HepG2 (cell line): Measurements from ENCODE around the gene TUT1. TPM values are rescaled to one million over a fixed set of nuclear protein-coding genes. Genes with fewer than 3 reads are reported as not detected.

Experiments used
- GTF2F1 ChIP-seq: fragments of 150-350 bp; IDR thresholded peaks from 2 replicates; pipeline ENCODE4 v1.6.1; 2014; ENCODE audit warnings: low read length
- HMG20A ChIP-seq: IDR thresholded peaks from 2 replicates; pipeline ENCODE4 v1.6.1; 2016; ENCODE audit warnings: borderline replicate concordance
- MYC ChIP-seq: sonication (generic); formaldehyde crosslinking; IDR thresholded peaks from 2 replicates; pipeline ENCODE4 v1.9.0; 2021; ENCODE audit warnings: missing genetic modification reagents, borderline replicate concordance
- NR1H2 ChIP-seq: sonication (generic); formaldehyde crosslinking; IDR thresholded peaks from 2 replicates; pipeline ENCODE4 v1.8.1; 2022; ENCODE audit warnings: low read depth, missing genetic modification reagents, borderline replicate concordance
- U2AF1 ChIP-seq: fragments of 200-400 bp; formaldehyde crosslinking; optimal IDR thresholded peaks from 2 replicates; pipeline ENCODE3; 2017; ENCODE audit warnings: mild to moderate bottlenecking, low read depth, low read length
- ZBTB26 ChIP-seq: IDR thresholded peaks from 2 replicates; pipeline ENCODE4 v1.6.1; 2016; ENCODE audit warnings: missing compliant biosample characterization, missing genetic modification reagents, borderline replicate concordance
- ZFP36L1 ChIP-seq: sonication (generic); formaldehyde crosslinking; IDR thresholded peaks from 2 replicates; pipeline ENCODE4 v1.8.0; 2022; ENCODE audit warnings: mild to moderate bottlenecking, missing genetic modification reagents, moderate library complexity
- ZMAT3 ChIP-seq: sonication (generic); formaldehyde crosslinking; conservative IDR thresholded peaks from 2 replicates; pipeline ENCODE4 v1.7.0; 2021; ENCODE audit warnings: missing genetic modification reagents
- ZNF160 ChIP-seq: sonication (generic); formaldehyde crosslinking; IDR thresholded peaks from 2 replicates; pipeline ENCODE4 v1.8.0; 2022; ENCODE audit warnings: mild to moderate bottlenecking, inconsistent platforms, missing genetic modification reagents
- ZNF44 ChIP-seq: sonication (generic); formaldehyde crosslinking; IDR thresholded peaks from 2 replicates; pipeline ENCODE4 v1.5.1; 2020; ENCODE audit warnings: mild to moderate bottlenecking, missing genetic modification reagents
- ZNF607 ChIP-seq: sonication (generic); formaldehyde crosslinking; IDR thresholded peaks from 2 replicates; pipeline ENCODE4 v1.5.1; 2020; ENCODE audit warnings: missing genetic modification reagents, mild to moderate bottlenecking, borderline replicate concordance
- ZNF660 ChIP-seq: sonication (generic); formaldehyde crosslinking; IDR thresholded peaks from 2 replicates; pipeline ENCODE4 v1.5.1; 2020; ENCODE audit warnings: mild to moderate bottlenecking, low read depth, missing genetic modification reagents, borderline replicate concordance
- polyA plus RNA-seq, 8 experiments: library from polyadenylated mRNA; depleted of rRNA in 3 of 8; stranded (reverse) in 7 of 8; unstranded in 1 of 8; fragments of >200 nt; fragmentation: Illumina TruSeq in 4 of 8; extraction: Trizol in 4 of 8; gene quantifications; 2 replicates each; pipeline versions ENCODE4 v1.2.1 to v1.2.3, GENCODE V29; 2011 to 2016; ENCODE audit warnings: low read depth in 4 of 8, missing spikeins in 1 of 8, mixed read lengths in 1 of 8; ENCODE audit not compliant: insufficient read depth in 1 of 8
- total RNA-seq, 5 experiments: library from RNA; depleted of rRNA; stranded (reverse); fragments of >200 nt; fragmentation: Illumina TruSeq; extraction: Trizol; gene quantifications; 2 replicates each; pipeline ENCODE4 v1.2.3, GENCODE V29; 2016; ENCODE audit warnings: low read depth in 1 of 5
- TF ChIP-seq, protein P1 (sequence below): sonication (generic); formaldehyde crosslinking; IDR thresholded peaks from 2 replicates; pipeline ENCODE4 v1.4.0; 2020; ENCODE audit warnings: missing genetic modification reagents, borderline replicate concordance
- TF ChIP-seq, protein P2 (sequence below): sonication (generic); formaldehyde crosslinking; IDR thresholded peaks from 2 replicates; pipeline ENCODE4 v1.4.0; 2020; ENCODE audit warnings: missing genetic modification reagents, mild to moderate bottlenecking, borderline replicate concordance
- TF ChIP-seq, protein P3 (sequence below): sonication (generic); formaldehyde crosslinking; IDR thresholded peaks from 2 replicates; pipeline ENCODE4 v1.4.0; 2020; ENCODE audit warnings: mild to moderate bottlenecking, missing genetic modification reagents
- TF ChIP-seq, protein P4 (sequence below): sonication (generic); formaldehyde crosslinking; conservative IDR thresholded peaks from 2 replicates; pipeline ENCODE4 v1.8.0; 2022; ENCODE audit warnings: low read depth, missing genetic modification reagents

TUT1 gene
- total and polyA plus RNA-seq, 2 of the 13 experiments (the other 11 are each of a cell fraction or from before 2014, with no cell fraction given), result 9.7 to 14.3 TPM

- TF ChIP-seq, protein P1, sequence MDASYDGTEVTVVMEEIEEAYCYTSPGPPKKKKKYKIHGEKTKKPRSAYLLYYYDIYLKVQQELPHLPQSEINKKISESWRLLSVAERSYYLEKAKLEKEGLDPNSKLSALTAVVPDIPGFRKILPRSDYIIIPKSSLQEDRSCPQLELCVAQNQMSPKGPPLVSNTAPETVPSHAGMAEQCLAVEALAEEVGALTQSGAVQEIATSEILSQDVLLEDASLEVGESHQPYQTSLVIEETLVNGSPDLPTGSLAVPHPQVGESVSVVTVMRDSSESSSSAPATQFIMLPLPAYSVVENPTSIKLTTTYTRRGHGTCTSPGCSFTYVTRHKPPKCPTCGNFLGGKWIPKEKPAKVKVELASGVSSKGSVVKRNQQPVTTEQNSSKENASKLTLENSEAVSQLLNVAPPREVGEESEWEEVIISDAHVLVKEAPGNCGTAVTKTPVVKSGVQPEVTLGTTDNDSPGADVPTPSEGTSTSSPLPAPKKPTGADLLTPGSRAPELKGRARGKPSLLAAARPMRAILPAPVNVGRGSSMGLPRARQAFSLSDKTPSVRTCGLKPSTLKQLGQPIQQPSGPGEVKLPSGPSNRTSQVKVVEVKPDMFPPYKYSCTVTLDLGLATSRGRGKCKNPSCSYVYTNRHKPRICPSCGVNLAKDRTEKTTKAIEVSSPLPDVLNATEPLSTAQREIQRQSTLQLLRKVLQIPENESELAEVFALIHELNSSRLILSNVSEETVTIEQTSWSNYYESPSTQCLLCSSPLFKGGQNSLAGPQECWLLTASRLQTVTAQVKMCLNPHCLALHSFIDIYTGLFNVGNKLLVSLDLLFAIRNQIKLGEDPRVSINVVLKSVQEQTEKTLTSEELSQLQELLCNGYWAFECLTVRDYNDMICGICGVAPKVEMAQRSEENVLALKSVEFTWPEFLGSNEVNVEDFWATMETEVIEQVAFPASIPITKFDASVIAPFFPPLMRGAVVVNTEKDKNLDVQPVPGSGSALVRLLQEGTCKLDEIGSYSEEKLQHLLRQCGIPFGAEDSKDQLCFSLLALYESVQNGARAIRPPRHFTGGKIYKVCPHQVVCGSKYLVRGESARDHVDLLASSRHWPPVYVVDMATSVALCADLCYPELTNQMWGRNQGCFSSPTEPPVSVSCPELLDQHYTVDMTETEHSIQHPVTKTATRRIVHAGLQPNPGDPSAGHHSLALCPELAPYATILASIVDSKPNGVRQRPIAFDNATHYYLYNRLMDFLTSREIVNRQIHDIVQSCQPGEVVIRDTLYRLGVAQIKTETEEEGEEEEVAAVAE (CRISPR knock-in tag), result no peak
- TF ChIP-seq NR1H2 (no peak), HMG20A (CRISPR knock-in tag) (no peak), MYC (peak; percentile 39; the same call in 1 of the 2 replicates), ZNF607 (CRISPR knock-in tag) (no peak), ZMAT3 (CRISPR knock-in tag) (no peak), ZNF660 (no peak), ZNF44 (CRISPR knock-in tag) (no peak), GTF2F1 (no peak), ZFP36L1 (no peak), U2AF1 (no peak), ZBTB26 (CRISPR knock-in tag) (no peak), ZNF160 (CRISPR knock-in tag) (no peak)
- TF ChIP-seq, protein P2, sequence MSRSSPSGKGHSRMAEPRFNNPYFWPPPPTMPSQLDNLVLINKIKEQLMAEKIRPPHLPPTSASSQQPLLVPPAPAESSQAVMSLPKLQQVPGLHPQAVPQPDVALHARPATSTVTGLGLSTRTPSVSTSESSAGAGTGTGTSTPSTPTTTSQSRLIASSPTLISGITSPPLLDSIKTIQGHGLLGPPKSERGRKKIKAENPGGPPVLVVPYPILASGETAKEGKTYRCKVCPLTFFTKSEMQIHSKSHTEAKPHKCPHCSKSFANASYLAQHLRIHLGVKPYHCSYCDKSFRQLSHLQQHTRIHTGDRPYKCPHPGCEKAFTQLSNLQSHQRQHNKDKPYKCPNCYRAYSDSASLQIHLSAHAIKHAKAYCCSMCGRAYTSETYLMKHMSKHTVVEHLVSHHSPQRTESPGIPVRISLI (CRISPR knock-in tag), result no peak; the same call in 1 of the 2 replicates
- TF ChIP-seq, protein P3, sequence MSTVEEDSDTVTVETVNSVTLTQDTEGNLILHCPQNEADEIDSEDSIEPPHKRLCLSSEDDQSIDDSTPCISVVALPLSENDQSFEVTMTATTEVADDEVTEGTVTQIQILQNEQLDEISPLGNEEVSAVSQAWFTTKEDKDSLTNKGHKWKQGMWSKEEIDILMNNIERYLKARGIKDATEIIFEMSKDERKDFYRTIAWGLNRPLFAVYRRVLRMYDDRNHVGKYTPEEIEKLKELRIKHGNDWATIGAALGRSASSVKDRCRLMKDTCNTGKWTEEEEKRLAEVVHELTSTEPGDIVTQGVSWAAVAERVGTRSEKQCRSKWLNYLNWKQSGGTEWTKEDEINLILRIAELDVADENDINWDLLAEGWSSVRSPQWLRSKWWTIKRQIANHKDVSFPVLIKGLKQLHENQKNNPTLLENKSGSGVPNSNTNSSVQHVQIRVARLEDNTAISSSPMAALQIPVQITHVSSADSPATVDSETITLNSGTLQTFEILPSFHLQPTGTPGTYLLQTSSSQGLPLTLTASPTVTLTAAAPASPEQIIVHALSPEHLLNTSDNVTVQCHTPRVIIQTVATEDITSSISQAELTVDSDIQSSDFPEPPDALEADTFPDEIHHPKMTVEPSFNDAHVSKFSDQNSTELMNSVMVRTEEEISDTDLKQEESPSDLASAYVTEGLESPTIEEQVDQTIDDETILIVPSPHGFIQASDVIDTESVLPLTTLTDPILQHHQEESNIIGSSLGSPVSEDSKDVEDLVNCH (CRISPR knock-in tag), result no peak
- TF ChIP-seq, protein P4, sequence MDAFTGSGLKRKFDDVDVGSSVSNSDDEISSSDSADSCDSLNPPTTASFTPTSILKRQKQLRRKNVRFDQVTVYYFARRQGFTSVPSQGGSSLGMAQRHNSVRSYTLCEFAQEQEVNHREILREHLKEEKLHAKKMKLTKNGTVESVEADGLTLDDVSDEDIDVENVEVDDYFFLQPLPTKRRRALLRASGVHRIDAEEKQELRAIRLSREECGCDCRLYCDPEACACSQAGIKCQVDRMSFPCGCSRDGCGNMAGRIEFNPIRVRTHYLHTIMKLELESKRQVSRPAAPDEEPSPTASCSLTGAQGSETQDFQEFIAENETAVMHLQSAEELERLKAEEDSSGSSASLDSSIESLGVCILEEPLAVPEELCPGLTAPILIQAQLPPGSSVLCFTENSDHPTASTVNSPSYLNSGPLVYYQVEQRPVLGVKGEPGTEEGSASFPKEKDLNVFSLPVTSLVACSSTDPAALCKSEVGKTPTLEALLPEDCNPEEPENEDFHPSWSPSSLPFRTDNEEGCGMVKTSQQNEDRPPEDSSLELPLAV (CRISPR knock-in tag), result no peak
Measured at GRCh38 chr11:62542750-62543567, 48.4 kb downstream of the TUT1 start (continued).
